Hippocampal formation (tissue), 2 donors: ENCODE results near the gene SAP30BP.

ENCODE experiments used
- DNase-seq, 2 donors: peaks; one replicate each; lab custom pipeline; 2025; lab: John Stamatoyannopoulos, UW

SAP30BP gene

DNA sequence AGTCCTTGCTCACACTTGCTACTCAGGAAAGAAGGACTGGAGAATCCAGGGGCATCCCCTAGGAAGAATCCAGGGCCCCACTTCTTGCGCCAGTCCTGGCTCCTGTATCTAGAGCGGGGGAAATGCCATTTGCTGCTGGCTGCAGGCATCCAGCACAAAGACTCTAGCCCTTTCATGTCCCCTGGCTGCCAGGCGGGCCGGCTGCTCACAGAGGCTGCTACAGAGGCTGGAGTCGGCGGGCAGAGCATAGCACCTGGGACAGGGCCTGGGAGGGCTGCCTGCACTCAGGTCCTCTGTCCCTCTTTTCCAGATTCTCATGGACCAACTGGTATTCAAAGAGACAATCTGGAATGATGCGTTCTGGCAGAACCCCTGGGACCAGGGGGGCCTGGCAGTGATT is 20.1 kb upstream of the SAP30BP start:
- peak; percentile 19 to 51 for DNase-seq

DNA sequence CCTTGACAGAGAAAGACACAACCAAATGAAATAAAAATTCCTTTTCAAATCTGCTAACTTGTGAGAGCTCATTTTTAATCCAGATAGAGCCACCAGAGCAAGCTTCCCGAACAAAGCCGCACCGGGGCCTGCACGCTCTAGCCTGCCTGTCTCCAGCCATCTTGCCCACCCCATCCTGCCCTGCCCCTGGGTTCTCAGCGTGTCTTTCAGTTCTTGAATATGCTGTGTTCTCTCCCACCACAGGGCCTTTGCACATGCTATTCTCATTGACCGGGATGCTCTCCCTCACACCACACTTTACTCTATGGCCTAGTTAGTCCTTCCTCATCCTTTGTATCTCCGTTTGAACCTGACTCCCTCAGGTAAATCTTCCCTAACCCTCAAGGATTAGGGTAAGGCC is 19.2 kb upstream of the SAP30BP start:
- no peak for DNase-seq

DNA sequence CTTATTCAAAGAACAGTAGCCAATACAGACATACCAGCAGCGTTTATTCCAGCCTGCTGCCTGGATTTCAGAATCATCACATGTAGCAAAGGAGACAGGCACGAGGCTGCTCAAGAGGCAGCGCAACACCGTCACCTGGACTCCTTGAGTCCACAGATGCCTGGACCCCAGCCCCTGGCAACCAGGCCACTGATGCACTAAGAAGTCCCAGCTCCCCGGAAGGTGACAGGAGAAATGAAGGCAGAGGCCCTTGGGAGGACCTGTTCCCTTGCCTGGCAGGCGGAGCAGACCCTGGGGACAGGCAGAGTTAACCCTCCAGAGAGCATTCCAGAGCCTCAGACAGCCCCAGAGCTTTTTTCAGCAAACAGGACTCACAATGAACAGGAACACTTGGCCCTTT is 17.5 kb upstream of the SAP30BP start:
- DNase-seq, result no peak

DNA sequence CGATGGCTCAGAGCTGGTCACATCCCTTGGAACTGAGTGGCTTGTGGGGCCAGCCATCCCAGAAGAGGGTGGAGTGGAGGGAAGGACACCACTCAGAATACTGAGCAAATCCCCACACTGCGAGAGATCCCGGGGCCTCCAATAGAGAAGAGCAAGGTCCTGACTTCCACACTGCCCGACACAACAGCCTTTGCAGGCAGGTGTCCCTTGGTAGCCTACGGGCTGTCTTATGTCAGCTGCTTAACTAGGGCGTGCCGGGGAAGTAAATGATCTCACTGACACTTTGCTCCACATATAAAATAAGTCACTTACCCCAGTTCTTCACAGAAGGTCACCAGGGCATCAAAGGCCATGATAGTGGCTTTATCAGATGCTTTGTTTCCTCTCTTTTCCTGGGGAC is 16.3 kb upstream of the SAP30BP start:
- no peak for DNase-seq

DNA sequence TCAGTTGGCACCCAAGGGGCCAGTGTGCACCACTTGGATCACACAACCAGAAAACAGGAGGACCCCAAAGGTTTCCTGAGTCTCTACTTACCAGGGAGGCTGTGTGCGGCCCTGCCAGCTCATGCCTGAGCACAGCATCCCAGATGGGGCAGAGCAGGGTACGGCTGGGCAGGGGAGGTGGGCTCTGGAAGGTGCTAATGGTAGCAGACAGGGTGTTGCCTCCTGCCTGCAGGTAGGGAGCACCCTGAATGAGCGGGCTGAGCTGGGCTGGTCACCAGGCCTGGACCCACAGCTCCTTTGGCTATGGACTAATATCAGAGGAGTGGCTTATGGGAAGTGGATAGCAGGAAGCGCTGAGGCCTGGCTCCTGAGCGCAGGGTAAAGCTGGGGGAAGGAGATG is 14.8 kb upstream of the SAP30BP start:
- no peak for DNase-seq

DNA sequence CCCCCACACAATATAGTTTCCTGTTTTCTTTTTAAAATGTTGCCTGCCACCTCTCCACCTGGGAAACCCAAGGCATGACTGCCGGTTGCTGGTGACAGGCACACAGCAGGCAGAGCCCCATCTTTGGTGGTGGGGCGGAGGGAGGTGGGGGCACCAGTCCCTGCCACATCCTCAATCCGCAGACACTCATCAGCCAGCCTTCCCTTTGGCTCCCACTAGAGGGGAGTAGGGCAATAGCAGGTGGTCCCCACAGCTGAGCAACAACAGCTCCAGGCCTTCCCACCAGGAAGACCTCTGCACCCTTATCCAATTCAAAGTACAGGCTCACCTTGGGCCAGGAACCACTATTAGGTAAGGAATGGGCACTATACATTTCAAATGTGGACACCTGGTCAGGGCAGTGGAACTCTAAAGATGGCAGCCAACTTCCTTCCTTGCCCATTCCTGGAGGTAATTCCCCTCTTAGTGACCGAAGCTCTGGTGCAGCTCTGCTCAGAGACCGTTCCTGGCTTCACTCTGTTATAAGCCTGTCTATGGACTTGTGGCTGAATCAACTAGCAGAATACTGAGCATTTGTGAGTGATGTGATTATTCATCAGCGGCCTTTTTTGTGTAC is 14.1 kb upstream of the SAP30BP start:
- peak in 1 of 2 donors; percentile 11 for DNase-seq

DNA sequence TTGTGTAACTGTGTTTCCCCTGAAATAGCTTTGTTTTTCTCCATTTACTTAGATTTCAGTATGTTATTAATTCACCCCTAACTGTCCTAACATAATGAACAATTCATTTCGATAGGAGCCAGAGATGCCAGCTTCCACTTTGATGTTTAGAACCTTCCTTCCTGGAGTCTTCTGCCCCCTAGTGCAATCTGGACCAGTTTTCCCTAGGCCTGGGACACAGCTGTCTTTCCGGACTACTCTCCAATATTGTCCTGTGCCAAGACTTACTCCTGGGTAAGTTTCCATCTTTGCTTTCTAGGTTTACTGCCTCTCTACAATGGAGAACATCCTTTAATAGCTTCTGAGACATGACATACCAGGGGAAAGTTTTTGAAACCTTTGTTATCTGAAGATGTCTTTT is 13.0 kb upstream of the SAP30BP start:
- DNase-seq, result peak; percentile 47 to 70

DNA sequence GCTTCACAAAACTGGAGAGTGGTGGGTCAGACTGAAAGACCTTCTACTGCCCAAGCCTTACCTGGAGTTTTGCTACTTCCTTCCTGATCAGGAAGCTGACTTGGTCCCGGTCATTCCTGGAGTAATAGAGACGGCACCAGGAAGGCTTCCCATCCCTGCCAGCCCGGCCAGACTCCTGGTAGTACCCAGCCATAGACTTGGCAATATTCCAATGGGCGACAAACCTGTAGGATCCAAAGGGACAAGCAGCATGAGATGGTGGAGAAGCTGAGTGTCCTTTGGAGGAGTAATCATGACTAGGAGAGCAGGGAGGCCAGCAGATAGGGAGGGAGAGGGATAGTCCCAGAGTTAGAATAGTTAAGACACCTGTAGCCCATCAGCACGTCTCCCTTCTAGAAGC is 8.9 kb upstream of the SAP30BP start:
- DNase-seq, result no peak

DNA sequence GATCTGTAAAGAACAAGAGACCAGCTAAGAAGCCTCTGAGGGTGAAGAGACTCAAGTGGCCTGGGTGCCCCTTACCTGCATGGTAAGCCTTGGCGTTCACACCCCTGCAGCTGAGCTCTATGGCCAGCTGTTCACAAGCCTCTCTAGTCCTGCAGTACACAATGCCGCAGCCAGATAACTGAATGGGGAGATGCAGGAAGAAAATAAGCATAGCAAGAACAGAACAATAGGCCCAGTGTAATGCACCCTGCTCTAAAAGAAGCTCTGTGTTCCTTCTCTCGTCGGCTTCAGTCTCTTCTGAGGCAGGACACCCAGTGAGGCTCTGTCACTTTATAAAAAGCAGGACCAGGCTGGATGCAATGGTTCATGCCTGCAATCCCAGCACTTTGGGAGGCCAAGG is 5.6 kb upstream of the SAP30BP start:
- DNase-seq, result peak; percentile 67 to 92

DNA sequence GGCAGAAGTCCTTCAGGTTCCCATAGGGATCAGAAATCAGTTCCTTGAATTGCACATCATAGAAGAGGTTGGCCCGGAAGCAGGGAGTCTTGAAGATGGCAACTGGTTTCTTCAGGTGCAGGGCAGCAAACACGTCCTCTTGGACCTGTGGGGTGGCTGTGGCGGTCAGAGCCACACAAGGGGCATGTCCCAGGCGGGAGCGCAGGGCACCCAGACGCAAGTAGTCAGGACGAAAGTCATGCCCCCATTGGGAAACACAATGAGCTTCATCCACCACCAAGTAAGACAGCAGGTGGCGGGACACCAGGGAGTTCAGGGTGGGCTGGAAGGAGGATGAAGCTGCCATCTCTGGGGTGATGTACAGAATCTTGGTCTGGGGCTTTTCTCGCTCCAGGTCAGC is 4.6 kb upstream of the SAP30BP start:
- no peak for DNase-seq

DNA sequence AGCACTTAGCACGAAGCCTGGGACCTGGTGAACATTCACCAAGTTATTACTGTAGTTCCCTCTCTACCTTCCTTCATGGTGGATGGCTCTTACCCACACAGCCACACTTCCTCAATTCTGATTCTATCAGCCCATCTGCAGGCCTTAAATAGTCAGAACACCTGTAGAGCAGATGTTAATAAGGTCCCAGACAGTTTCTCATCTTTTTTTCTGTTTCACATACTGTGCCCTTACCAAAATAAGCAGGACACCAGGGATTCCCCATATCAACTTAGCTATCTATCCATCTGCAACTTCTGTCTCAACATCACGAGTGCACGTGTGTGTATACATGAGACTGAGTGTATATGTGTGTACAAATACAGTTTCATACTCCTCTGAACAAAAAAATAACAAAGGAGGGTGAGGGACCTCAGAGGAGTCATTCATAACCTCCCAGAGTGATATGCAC is 3.0 kb upstream of the SAP30BP start:
- no peak for DNase-seq

DNA sequence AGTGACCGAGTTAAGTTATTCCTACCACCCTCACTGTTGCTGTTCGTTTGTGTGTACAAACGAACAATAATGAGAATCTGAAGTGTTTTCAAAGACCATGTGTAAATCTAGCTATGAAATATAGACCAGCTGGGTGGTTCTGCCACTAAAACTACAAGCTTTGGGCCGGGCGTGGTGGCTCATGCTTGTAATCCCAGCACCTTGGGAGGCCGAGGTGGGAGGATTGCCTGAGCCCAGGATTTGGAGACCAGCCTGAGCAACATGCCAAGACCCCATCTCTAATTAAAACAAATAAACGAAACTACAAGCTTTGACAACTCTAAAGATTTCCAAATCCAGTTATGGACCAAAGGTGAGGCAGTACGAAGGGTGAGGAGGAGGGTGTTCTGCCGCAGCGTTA is 1.2 kb upstream of the SAP30BP start:
- DNase-seq, result no peak

DNA sequence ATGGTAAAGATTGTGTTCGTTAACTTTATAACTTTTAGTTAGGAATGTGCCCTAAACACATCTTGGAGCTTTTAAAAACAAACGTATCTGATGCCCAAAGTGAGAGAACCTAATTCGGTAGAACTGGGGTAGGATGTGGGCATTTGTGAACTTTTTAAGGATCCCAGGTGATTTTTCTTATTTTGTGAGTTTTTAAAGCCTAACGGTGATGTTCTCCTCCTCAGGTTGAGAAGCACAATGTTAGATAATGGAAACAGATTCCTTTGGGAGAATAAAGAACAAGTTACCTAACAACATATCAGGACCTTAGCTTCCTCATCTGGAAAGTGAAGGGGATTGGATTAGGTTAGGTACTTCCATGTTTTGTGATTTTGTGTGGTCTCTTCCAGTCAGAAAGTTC is 687 bp downstream of the SAP30BP start:
- DNase-seq, result no peak

DNA sequence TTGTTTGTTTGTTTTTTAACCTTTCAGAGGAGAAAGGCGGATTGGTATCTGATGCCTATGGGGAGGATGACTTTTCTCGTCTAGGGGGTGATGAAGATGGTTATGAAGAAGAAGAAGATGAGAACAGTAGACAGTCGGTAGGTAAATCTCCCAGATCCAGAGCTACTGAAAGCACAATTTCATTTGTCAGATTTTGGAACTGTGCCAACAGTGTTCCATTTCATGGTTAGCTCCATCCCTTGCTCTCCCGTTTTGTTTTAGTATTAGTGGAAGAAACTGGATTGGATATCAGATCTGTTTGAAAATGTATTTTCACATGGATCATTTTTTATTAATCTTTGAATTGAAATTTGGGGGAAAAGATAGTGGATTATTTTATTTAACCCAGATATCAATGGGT is 1.4 kb downstream of the SAP30BP start:
- no peak for DNase-seq

DNA sequence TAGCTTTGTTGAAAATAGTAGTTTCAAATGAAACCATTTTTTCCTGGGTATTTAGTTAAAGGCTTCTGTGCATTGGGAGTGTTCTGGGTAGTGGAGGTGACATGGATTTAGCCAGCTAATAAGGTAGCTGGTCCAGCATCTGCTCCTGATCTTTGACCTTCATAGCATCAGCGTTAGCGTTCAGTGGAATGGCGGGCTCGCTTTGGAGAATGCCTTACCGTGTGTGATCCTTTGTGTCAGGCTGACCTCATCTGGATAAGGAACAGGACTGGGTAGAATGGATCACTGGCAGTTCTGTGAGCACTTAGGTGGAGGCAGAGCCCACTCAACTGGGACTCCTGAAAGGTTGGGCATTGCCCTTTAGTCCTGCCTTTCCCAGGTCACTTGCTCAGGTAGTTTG is 3.7 kb downstream of the SAP30BP start:
- DNase-seq, result no peak

DNA sequence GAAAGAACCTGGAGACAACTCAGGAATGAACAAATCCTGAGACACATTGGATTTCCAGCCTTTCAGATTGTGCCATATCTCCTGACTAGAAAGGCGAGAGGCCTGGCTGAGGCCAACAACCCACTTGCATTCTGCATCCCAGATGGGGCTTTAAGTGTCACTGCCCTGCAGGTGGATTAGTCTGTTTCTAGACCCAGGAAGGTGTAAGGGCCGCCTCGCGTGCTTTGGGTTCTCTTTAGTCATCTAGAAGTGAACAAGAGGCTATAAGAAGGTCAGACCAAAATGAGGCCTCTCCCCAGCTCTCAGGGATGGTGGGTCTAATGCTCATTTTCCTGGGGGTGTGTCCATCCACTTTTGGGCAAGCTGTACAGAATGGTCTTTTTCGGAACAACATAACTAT is 4.9 kb downstream of the SAP30BP start:
- no peak for DNase-seq

DNA sequence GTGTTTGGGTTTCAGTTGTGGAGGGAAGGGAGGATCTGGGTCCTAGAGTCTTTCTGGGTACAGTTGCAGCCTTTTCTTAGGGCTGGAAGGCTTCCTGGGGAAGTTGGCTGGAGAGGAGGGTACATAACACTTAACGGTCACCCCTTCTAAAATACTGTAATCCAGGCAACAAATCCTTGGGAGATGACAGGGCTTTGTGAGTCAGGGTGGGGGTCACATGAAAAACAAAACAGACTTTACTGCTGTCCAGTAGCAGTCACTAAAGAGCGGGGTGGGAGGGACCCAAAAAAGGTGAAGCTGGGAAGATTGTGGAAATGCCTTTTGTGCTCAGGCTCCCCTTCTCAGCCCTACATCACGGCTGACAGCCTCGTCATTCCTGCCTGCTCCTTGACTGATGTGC is 6.3 kb downstream of the SAP30BP start:
- DNase-seq, result no peak

DNA sequence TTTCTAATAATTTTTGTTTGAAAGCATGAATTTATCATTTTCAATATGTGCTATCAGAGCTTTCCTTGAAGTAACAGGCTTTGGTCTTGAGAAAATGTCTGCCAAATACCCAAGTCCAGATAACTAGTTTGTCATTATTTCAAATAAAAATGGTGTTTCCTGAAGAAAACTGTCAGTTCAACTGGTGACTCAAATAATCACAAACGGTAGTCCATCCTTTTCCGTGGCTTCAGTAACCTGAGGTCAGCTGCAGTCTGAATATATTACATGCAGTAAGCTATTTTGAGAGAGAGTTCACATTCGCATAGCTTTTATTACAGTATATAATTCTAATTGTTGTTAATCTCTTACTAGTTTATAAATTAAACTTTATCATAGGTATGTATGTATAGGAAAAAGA is 9.3 kb downstream of the SAP30BP start:
- DNase-seq, result no peak

DNA sequence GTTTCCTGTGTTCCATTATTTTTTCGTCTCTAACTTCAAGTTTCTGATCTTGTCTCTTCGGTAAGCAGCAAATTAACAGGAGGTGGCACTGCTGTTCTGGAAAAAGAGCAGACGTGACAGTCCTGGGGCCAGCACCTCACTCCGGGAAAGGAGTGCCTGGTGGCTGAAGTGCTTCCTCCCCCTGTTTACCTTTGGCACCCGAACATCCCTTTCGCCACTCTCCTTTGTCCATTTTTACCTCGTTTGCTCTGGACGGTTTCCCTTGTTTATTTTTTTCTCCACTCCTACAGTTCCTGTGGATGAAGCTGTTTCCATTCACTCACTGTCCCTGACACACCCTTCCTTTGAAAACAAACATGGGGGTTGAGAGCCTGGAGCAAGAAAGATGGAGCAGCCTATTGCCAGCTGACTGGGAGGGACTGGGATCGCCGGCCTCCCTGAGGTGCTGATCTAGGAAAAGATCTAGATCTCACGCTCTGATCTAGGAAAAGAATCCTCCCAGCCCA is 12.6 kb downstream of the SAP30BP start:
- peak; percentile 29 to 61 for DNase-seq

DNA sequence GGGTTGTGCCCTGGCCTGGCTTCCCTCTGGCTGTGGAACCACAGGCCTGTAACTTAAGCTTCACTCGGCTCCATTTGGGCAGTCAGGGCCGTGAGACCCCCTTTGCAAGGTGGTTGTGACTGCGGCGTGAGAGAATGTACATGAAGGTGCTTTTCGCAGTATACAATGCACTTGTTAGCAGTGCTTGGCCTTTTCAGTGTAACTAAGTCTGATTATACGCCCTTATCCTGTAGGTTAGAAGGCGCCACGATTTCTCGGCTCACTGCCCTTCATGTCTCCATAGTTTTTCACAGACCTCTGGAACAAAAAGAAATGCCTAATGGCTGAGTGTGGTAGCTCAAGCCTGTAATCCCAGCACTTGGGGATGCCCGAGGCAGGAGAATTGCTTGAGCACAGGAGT is 13.3 kb downstream of the SAP30BP start:
- no peak for DNase-seq

DNA sequence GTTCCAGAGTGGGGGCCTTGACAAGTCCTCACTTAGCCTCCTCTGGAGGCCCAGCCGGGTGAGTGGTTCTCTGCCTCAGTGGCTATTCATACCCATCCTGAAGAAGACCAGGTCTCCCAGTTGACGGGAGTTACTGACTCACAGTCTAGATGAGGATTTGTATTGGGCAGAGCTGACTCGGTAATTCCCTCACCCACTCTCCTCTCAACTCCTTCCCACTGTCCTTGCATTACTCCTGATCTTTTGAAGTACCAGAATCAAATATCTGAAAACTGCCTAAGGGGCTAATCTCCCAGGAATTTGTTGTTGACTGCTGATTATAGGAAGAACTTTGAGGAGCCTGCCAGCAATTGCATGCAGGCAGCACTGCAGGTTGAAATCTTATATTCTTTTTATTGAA is 14.2 kb downstream of the SAP30BP start:
- no peak for DNase-seq

DNA sequence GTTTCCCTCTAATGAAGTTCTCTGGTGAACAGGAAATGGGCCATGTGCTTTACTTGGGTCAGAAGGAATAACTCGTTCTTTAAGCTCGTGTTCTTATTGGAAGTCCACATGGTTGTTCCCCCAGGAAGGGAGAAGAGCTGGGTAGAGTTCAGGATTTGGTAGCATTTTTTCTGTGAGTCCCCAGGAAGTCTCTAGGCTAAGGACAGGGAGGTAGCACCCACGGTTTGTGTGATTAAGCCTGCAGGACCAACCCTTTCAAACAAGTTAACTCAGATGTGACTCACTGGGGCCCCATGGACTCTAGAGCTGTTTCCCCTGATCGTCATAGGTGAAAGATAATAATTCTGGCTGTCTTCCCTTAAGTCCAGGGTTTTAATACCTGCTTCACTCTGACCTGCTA is 16.4 kb downstream of the SAP30BP start:
- no peak for DNase-seq

DNA sequence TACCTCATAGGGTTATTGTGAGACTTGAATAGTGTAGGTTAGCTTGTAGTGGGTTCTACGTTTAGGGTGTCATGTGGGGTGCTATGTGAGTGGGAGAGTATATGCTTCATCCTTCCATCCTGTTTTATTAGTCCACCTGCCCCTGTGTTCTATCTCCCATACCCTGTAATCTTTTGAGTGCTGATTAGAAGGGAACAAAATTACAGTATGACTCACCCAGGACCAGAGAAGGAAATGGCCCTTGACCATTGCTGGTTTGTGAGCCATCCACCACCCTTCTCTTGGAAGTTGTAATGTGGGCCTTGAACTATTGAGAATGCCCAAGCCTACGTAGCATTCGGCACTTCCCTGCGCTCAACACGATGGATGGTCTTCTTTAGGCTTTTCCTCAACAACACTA is 17.1 kb downstream of the SAP30BP start:
- no peak for DNase-seq

DNA sequence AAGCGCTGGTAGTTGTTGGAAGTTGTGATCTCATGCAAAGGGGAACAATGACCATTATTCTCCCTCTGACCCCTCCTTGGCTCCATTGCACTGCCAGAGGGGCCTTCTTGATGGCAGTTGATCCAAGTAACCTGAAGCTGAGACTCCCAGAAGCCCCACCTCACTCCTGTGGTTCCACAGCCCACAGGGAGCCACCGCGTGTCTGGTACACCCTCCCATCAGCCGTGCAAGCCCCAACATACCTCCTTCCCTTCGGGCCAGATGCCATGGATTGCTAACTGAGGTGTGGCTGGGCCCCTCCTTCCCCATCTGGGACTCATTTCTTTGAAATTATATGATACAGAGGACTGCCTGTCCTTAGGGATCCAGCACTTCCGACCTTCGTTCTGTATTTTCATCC is 17.8 kb downstream of the SAP30BP start:
- peak in 1 of 2 donors; percentile 43 for DNase-seq
